Measurements from ENCODE around the gene POLR2B.
"Not testable (repeated sequence)": the region's sequence is repeated elsewhere in the genome, so short reads cannot be mapped to it uniquely, and the experiment has no call there.

Gene POLR2B

GRCh38 chr4:57059890-57060716 lies 81.4 kb downstream of the POLR2B start:
- DNase-seq: no peak

GRCh38 chr4:57060717-57061067 lies 82.0 kb downstream of the POLR2B start:
- not testable (repeated sequence) for DNase-seq

- no peak for DNase-seq
Observed at GRCh38 chr4:57061395-57061794, 82.7 kb downstream of the POLR2B start.

DNA sequence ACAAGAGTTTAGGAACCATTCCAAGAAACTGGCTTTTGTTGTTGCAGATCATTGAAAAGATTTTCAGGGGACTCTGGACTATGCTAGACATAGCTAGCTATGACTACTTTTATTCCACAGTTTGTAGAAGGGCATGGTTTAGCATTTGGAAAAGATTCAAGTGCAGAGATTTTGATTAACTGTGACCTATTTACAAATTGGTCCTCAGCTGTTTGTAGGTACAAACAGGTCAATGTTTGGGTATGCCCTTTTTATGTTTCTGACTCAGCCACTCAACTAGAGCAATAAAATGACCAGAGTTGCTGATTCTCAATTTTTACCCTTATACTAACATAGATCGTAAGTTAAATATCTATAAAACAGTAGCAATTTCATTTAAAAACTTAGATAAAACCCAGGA lies 84.8 kb downstream of the POLR2B start:
- no peak for DNase-seq

DNA sequence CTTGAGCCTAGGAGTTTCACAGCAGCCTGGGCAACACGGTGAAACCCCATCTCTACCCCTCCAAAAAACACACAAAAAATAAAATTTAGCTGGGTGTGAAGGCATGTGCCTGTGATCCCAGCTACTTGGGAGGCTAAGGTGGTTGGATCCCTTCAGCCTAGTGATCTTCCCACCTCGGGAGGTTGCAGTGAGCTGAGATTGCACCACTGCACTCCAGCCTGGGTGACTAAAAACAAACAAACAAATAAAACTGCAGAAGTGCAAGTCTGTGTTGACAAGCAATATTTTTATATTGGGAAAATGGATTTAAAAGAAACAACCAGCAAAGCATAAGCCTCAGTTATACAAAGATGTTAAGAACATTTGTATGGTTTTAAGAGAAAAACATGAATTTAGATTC lies 85.4 kb downstream of the POLR2B start:
- no peak for DNase-seq

- DNase-seq: peak; percentile 72
Observed at GRCh38 chr4:57064811-57065711, 86.4 kb downstream of the POLR2B start.

GRCh38 chr4:57065730-57066482 lies 87.2 kb downstream of the POLR2B start:
- DNase-seq: peak; percentile 30

GRCh38 chr4:57068237-57068981 lies 89.7 kb downstream of the POLR2B start:
- no peak for DNase-seq

DNA sequence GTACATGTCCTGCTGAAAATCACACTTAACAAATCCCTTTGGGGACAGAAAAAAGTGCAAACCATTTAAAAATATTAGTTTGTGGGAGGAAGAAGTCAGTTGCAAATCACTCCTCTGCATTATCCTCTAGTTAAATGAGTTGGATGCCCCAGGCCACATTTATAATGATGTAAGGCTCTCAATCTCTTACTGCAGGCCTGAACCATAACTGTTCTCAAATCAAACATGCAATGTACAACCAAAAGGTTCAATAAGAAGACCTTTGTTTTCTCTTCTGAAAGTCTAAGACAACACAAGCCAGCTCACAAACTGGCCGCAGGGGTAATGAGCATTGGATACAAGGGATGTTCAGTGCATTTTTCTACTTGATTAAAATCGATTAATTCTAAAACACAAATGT lies 91.8 kb downstream of the POLR2B start:
- DNase-seq: no peak

DNA sequence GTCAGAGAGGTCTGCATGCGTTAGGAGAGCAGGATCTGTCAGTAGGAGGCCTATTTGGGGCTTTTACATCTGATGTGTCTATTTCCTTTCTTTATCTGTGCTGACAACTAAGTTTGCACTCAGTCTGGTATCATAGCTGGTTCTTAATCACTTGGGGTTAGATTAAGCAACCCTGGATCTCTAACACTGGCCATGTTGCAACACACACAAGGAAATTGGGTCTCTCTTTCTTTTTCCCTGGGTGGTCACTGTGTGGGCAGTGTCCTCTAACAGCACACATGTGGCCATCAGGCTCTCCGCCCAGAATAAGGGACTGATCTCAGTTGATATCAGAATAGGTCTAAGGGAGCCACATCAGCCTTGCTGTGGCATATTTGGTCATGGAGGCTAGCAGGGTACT lies 92.6 kb downstream of the POLR2B start:
- no peak for DNase-seq

- DNase-seq: no peak
Observed at GRCh38 chr4:57073559-57073958, 94.9 kb downstream of the POLR2B start.

- peak; percentile 43 for DNase-seq
Observed at GRCh38 chr4:57074744-57075143, 96.0 kb downstream of the POLR2B start.

GRCh38 chr4:57075367-57075766 lies 96.7 kb downstream of the POLR2B start:
- DNase-seq: no peak

GRCh38 chr4:57076646-57077045 lies 98.0 kb downstream of the POLR2B start:
- DNase-seq: no peak

DNA sequence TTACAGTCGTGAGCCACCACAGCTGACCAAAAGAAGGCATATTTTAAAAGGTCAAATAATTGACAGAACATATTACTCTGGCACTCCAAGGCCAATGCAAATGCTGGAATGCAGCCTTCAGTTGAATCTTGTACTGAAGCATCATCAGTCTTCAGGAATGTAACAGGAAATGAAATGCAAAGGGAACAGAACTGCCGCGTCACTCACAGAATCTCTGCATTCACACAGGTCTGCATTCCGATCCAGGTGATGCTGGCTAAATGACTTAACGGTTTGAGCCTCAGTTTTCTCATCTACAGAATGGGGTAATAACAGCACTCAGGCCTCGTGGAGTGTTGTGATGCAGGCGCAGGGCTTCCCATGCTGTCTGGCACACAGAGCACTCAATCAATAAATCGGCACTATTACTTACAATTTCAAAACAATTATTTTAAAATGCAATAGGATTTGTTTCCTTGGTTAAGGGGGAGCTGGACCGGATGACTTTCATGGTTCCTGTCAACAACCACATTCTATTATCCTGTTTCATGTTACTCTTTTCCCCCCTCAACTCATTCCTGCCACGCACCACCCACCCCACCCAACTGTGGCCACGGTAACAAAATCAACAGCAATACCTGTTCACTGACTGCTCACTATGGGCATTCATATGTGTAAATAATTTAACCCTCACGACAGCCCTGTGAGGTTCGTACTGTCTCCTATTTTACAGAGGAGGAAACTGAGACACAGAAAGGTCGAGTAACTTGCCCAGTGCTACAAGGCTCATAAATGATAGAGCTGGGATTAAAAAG lies 99.1 kb downstream of the POLR2B start:
- no peak for DNase-seq

DNA sequence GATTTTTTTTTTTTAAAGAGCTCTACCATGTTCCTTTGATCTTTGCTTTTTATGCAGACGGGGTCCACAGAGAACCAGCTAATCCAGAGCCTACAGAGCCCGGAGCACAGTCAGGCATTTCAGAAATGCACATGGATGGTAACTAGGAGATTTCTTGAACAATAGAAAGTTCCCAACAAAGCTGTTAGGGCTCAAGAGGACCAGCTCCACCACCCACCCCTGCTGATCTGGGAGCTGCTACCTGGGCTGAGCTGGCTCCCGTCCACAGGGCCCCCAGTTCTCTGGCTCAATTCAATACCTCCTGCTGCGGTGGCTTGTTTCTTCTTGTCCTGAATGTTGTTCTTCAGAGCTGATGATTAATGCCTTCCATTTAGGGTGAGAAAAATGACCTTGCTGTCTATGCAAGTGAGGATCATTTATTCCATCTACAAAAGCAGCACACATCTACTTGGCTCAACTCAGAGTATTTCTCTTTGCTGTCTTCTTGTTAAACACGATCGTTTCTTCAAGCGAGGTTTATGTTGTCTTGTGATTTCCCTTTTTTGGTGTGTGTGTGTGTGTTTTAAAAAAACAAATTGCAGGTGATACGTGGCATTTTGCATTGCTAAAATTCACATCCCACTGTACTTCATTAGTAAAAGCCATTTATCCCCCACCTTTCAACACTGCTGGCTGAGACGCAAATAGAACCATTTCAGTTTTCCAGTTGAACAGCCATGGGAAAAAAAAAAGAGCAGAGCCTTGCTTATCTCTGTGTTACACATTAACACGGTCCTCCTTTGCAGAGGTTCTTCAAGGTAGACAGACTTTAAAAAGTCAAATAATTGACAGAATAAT lies 100.2 kb downstream of the POLR2B start:
- no peak for DNase-seq
